Astrocyte of the spinal cord (primary cell): ENCODE data around the gene MYRIP.

ENCODE experiments used
- DNase-seq: peaks from one replicate; pipeline ENCODE4 v3.0.0; 2011; ENCODE audit warnings: low read depth, low spot score
- H3K4me3 ChIP-seq: 2 replicates; pipeline ENCODE4 v1.5.1; 2011; ENCODE audit warnings: low read depth, mild to moderate bottlenecking, low read length, moderate library complexity
- in situ Hi-C: cut with HindIII; loops from 2 replicates; pipeline ENCODE4 v1.10.0; 2017; ENCODE audit warnings: low sequenced_read_pairs
- TF ChIP-seq, protein P1 (sequence below): IDR thresholded peaks from 2 replicates; pipeline ENCODE4 v1.5.1; 2012; ENCODE audit warnings: low read depth, mild to moderate bottlenecking, low read length, inconsistent platforms

MYRIP gene

GRCh38 chr3:40008796-40009195, 199.4 kb downstream of the MYRIP start:
- TF ChIP-seq, protein P1, sequence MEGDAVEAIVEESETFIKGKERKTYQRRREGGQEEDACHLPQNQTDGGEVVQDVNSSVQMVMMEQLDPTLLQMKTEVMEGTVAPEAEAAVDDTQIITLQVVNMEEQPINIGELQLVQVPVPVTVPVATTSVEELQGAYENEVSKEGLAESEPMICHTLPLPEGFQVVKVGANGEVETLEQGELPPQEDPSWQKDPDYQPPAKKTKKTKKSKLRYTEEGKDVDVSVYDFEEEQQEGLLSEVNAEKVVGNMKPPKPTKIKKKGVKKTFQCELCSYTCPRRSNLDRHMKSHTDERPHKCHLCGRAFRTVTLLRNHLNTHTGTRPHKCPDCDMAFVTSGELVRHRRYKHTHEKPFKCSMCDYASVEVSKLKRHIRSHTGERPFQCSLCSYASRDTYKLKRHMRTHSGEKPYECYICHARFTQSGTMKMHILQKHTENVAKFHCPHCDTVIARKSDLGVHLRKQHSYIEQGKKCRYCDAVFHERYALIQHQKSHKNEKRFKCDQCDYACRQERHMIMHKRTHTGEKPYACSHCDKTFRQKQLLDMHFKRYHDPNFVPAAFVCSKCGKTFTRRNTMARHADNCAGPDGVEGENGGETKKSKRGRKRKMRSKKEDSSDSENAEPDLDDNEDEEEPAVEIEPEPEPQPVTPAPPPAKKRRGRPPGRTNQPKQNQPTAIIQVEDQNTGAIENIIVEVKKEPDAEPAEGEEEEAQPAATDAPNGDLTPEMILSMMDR = no peak
- DNase-seq = no peak
- in situ Hi-C loops = no loop called here
- no peak overlapping the region for H3K4me3 ChIP-seq

DNA sequence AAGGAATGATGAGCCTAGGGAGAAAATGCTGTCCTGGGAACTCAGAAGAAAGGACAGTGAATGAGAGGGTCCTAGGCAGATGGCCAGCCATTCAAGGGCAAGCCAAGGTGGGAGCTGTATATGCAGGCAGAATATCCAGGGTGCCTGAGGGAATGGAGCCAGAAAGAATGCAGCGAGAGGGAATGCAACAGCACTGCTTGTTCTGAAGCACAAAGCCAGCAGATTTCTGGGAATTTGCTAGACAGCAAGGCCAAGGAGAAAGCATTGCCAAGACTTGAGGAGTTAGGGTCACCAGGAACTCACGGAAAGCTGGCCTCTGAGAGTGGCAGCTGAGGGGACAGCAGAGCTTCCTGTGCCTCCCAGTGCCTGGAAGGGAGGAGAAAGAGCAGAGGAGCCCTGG, 200.6 kb downstream of the MYRIP start:
- TF ChIP-seq, protein P1 = no peak
- no peak overlapping the region for H3K4me3 ChIP-seq
- no peak for DNase-seq
- in situ Hi-C loops = no loop called here

- in situ Hi-C loops = no loop called here
- no peak for DNase-seq
- no peak overlapping the region for H3K4me3 ChIP-seq
- TF ChIP-seq, protein P1 = no peak
Measured at GRCh38 chr3:40012381-40012780, 203.0 kb downstream of the MYRIP start.

DNA sequence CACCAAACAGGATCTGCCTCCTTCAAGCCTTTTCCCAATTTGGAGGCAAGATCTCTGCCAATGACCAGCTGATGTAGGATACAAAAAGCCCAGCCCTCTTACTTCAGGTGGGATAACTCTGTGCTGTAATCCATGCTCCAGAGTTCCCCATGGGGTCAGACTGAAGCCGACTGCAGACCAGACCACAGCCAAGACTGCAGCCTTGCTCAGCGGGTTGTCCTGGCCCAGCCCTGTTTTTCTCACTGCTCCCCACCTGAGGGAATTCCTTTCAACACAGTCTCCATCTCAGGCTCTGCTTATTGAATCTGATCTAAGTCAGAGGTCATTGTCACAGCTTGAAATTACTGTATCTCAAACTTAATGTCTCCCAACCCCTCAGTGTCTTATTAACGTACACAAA, 207.0 kb downstream of the MYRIP start:
- in situ Hi-C loops = no loop called here
- no peak for DNase-seq
- TF ChIP-seq, protein P1 = no peak
- H3K4me3 ChIP-seq = no peak overlapping the region

GRCh38 chr3:40018369-40018768, 209.0 kb downstream of the MYRIP start:
- no peak overlapping the region for H3K4me3 ChIP-seq
- TF ChIP-seq, protein P1 = no peak
- in situ Hi-C loops = no loop called here
- DNase-seq = no peak

- H3K4me3 ChIP-seq = no peak overlapping the region
- in situ Hi-C loops = no loop called here
- DNase-seq = no peak
- TF ChIP-seq, protein P1 = no peak
Measured at GRCh38 chr3:40019376-40019775, 210.0 kb downstream of the MYRIP start.

DNA sequence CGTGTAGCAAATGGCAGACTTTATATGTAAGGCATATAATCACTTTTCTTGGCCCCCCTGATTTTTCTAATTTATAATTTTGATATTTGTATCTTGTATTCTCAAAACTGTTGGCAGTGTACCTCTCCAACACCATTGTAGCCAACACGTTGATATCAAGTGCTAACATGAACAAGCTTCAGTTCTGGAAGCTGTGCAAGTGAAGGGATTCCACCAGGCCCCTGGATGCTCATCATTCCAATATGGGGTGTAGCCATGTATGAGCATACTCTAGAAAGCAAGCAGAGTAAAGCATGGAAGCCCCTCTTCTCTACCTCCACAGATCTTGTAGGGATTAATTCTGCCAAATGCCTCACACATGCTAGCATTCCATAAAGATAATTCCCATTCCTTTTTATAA, 211.3 kb downstream of the MYRIP start:
- in situ Hi-C loops = no loop called here
- H3K4me3 ChIP-seq = no peak overlapping the region
- no peak for DNase-seq
- TF ChIP-seq, protein P1 = no peak
